ENCODE data around the gene THAP9.
"Not testable (repeated sequence)": the region's sequence is repeated elsewhere in the genome, so short reads cannot be mapped to it uniquely, and the experiment has no call there.

GRCh38 chr4:82866033-82866432 lies 34.5 kb upstream of the THAP9 start:
- TF ChIP-seq CTCF, POLR2A (IDR thresholded peaks at IDR 0.05): not testable (repeated sequence)

All from sigmoid colon (tissue), 3 donors.